Uterus (tissue), 4 donors: Measurements from ENCODE around the gene NFATC1. TPM values are rescaled to one million over a fixed set of nuclear protein-coding genes. Genes with fewer than 3 reads are reported as not detected.

ENCODE experiments used
- DNase-seq, 2 donors: peaks; one replicate each; pipeline ENCODE4 v3.0.0-alpha.2; 2019 to 2020
- H3K27ac ChIP-seq, 2 donors: fragments of 200-600 bp; sonication (generic); 1 replicate in 1 of 2; 2 replicates in 1 of 2; pipeline ENCODE4 v1.5.1; 2016 to 2018
- H3K27me3 ChIP-seq, 2 donors: fragments of 200-600 bp; sonication (generic); one replicate each; pipeline ENCODE4 v1.5.1; 2018 to 2019; ENCODE audit warnings: control low read depth in 1 of 2
- H3K36me3 ChIP-seq, 2 donors: fragments of 200-600 bp; sonication (generic); one replicate each; pipeline ENCODE4 v1.5.1; 2019; ENCODE audit warnings: control low read depth in 1 of 2
- H3K4me1 ChIP-seq, 2 donors: fragments of 200-600 bp; sonication (generic); one replicate each; pipeline ENCODE4 v1.5.1; 2018 to 2019; ENCODE audit warnings: control low read depth in 1 of 2
- H3K4me3 ChIP-seq, 2 donors: fragments of 200-600 bp; sonication (generic); 1 replicate in 1 of 2; 2 replicates in 1 of 2; pipeline ENCODE4 v1.5.1; 2018 to 2019; ENCODE audit warnings: mild to moderate bottlenecking in 1 of 2
- H3K9me3 ChIP-seq, 2 donors: fragments of 200-600 bp; sonication (generic); one replicate each; pipeline ENCODE4 v1.5.1; 2019; ENCODE audit warnings: control low read depth in 1 of 2
- CTCF ChIP-seq, 4 experiments: fragments of 200-600 bp in 2 of 4; fragments of 450-650 bp in 2 of 4; sonication (generic) in 2 of 4; IDR thresholded peaks; one replicate each; pipeline ENCODE4 v1.5.1; 2016 to 2019; ENCODE audit warnings: antibody characterized with exemption in 4 of 4, mild to moderate bottlenecking in 2 of 4, moderate library complexity in 1 of 4
- POLR2A ChIP-seq, 2 donors: fragments of 450-650 bp; IDR thresholded peaks; one replicate each; pipeline ENCODE4 v1.6.1; 2016; ENCODE audit warnings: antibody characterized with exemption in 2 of 2, mild to moderate bottlenecking in 1 of 2, moderate library complexity in 1 of 2
- intact Hi-C: fragments of 100-400 bp; cut with DNase I; formaldehyde crosslinking; loops from one replicate; pipeline ENCODE4 v1.15.1; 2023; ENCODE audit warnings: low total_unique reads
- total RNA-seq, 4 donors: library from RNA; depleted of rRNA in 3 of 4; stranded (reverse); fragments of >200 nt in 3 of 4; gene quantifications; one replicate each; pipeline versions ENCODE4 v1.1.0 to v1.2.4, GENCODE V29; 2014 to 2023
- donor health status: DM: yes; HTN: yes; CAD: no.

The NFATC1 gene
- total RNA-seq, 4 donors from 2014 or later = 9.2 to 25.1 (median 14.6) TPM

- Histone ChIP-seq H3K9me3 (no peaks in the 10 kb centered on the region), H3K27ac (no peak overlapping the region), H3K4me1 (no peaks in the 10 kb centered on the region), H3K36me3 (no peaks in the 10 kb centered on the region), H3K4me3 (no peak overlapping the region), H3K27me3 (no peaks in the 10 kb centered on the region)
- no peak for DNase-seq
- intact Hi-C loops = no loop called here
- TF ChIP-seq POLR2A (IDR thresholded peaks at IDR 0.05) (no peak), CTCF (IDR thresholded peaks at IDR 0.05) (no peak)
These were observed 37.7 kb downstream of the NFATC1 start for GRCh38 chr18:79433431-79433830.

GRCh38 chr18:79434607-79435401 lies 39.1 kb downstream of the NFATC1 start:
- H3K9me3 ChIP-seq = no peaks in the 10 kb centered on the region
- TF ChIP-seq CTCF (IDR thresholded peaks at IDR 0.05) (no peak), POLR2A (IDR thresholded peaks at IDR 0.05) (no peak)
- DNase-seq = no peak
- H3K4me3 ChIP-seq = no peak overlapping the region
- no peaks in the 10 kb centered on the region for H3K36me3 ChIP-seq
- intact Hi-C loops = no loop called here
- no peaks in the 10 kb centered on the region for H3K4me1 ChIP-seq
- H3K27me3 ChIP-seq = no peaks in the 10 kb centered on the region
- no peak overlapping the region for H3K27ac ChIP-seq

- no peak for DNase-seq
- TF ChIP-seq CTCF (IDR thresholded peaks at IDR 0.05) = no peak
- Histone ChIP-seq H3K9me3 (no peaks in the 10 kb centered on the region), H3K27me3 (no peaks in the 10 kb centered on the region), H3K4me3 (no peak overlapping the region), H3K36me3 (no peaks in the 10 kb centered on the region), H3K27ac (no peak overlapping the region), H3K4me1 (no peaks in the 10 kb centered on the region)
- intact Hi-C loops = no loop called here
These were observed 41.0 kb downstream of the NFATC1 start for GRCh38 chr18:79436556-79437275.

GRCh38 chr18:79438089-79438897 lies 42.6 kb downstream of the NFATC1 start:
- H3K27ac ChIP-seq = no peak overlapping the region

More at GRCh38 chr18:79438089-79438897, 42.6 kb downstream of the NFATC1 start:
- no peaks in the 10 kb centered on the region for H3K9me3 ChIP-seq
- H3K36me3 ChIP-seq = no peaks in the 10 kb centered on the region
- H3K27me3 ChIP-seq = no peaks in the 10 kb centered on the region
- H3K4me3 ChIP-seq = no peak overlapping the region
- H3K4me1 ChIP-seq = no peaks in the 10 kb centered on the region
- intact Hi-C loops = no loop called here
- no peak for DNase-seq
- TF ChIP-seq CTCF (IDR thresholded peaks at IDR 0.05) = no peak
- no peak for TF ChIP-seq POLR2A (IDR thresholded peaks at IDR 0.05)
